Liver (tissue), 3 donors: ENCODE results near the gene CASZ1.

Experiments
- ATF3 ChIP-seq: IDR thresholded peaks from 2 replicates; pipeline ENCODE4 v1.6.1; 2016; ENCODE audit warnings: antibody characterized with exemption
- CTCF ChIP-seq: fragments of 150-350 bp; IDR thresholded peaks from 2 replicates; pipeline ENCODE4 v1.5.1; 2017; ENCODE audit warnings: improper control_type of control experiment, low read depth, low read length; ENCODE audit not compliant: missing input control
- EGR1 ChIP-seq, 2 donors: IDR thresholded peaks; 2 replicates each; pipeline ENCODE4 v1.6.1; 2016 to 2018; ENCODE audit warnings: antibody characterized with exemption in 2 of 2, low read depth in 2 of 2
- GABPA ChIP-seq, 2 donors: IDR thresholded peaks in 1 of 2; conservative IDR thresholded peaks in 1 of 2; 2 replicates each; pipeline ENCODE4 v1.6.1; 2016; ENCODE audit warnings: antibody characterized with exemption in 2 of 2, mild to moderate bottlenecking in 1 of 2, moderate library complexity in 1 of 2
- HNF4G ChIP-seq: IDR thresholded peaks from 2 replicates; pipeline ENCODE4 v1.6.1; 2016; ENCODE audit warnings: antibody characterized with exemption
- MAX ChIP-seq: IDR thresholded peaks from 2 replicates; pipeline ENCODE4 v1.6.1; 2016; ENCODE audit warnings: antibody characterized with exemption
- TAF1 ChIP-seq: conservative IDR thresholded peaks from 2 replicates; pipeline ENCODE4 v1.6.1; 2016; ENCODE audit warnings: antibody characterized with exemption, mild to moderate bottlenecking
- ZBTB33 ChIP-seq: IDR thresholded peaks from 2 replicates; pipeline ENCODE4 v1.6.1; 2016; ENCODE audit warnings: antibody characterized with exemption
- donor health status: healthy.
- donor health status: healthy.

- no peak for TF ChIP-seq HNF4G
- no peak for TF ChIP-seq EGR1 (IDR thresholded peaks at IDR 0.05; ENCODE audit: low read depth in 2 of 2)
- TF ChIP-seq CTCF, result no peak
- no peak for TF ChIP-seq TAF1
- no peak for TF ChIP-seq GABPA (IDR thresholded peaks at IDR 0.05 in 1 of 2, conservative IDR thresholded peaks at IDR 0.05 in 1 of 2)
- no peak for TF ChIP-seq MAX
- TF ChIP-seq ATF3, result no peak
- TF ChIP-seq ZBTB33, result no peak
These were observed 106.0 kb downstream of the CASZ1 start for GRCh38 chr1:10690484-10690883.
